HTERT RPE-1 (cell line): ENCODE data around the gene VASH1.

Source experiments
- in situ Hi-C: fragments of 300-500 bp; cut with MboI; formaldehyde crosslinking; loops from 4 replicates; pipeline ENCODE4 v1.14.3; 2020; ENCODE audit warnings: low sequenced_read_pairs

The VASH1 gene

GRCh38 chr14:76770521-76771436 lies 9.5 kb downstream of the VASH1 start:
- in situ Hi-C loops = no loop called here

DNA sequence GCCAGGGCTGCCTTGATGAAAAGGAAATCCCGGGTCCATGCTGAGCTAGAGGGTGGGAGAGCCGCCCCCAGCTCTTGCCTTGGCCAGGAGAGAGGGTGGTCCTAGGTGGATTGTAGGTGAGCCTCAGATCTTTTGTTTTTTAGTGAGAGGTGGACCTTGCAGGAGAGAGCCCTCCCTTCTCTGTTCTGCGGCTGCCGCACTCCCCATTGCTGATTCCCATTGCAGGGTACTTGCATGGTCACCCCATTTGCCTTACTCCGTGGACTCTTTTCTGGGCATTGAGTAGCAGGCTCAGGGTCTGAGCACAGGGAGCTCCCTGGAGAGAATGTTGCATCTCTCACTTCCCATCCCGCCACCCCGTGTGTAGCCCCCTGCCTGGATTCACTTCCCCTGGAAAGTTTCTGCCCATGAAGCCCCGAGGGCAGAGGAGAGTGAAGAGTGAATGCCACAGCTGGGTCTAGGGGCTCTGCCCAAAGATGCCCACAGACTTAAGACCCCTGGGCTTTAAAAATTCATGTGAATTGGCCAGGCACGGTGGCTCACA lies 10.2 kb downstream of the VASH1 start:
- in situ Hi-C loops = no loop called here

GRCh38 chr14:76772300-76773187 lies 11.3 kb downstream of the VASH1 start:
- in situ Hi-C loops = no loop called here

DNA sequence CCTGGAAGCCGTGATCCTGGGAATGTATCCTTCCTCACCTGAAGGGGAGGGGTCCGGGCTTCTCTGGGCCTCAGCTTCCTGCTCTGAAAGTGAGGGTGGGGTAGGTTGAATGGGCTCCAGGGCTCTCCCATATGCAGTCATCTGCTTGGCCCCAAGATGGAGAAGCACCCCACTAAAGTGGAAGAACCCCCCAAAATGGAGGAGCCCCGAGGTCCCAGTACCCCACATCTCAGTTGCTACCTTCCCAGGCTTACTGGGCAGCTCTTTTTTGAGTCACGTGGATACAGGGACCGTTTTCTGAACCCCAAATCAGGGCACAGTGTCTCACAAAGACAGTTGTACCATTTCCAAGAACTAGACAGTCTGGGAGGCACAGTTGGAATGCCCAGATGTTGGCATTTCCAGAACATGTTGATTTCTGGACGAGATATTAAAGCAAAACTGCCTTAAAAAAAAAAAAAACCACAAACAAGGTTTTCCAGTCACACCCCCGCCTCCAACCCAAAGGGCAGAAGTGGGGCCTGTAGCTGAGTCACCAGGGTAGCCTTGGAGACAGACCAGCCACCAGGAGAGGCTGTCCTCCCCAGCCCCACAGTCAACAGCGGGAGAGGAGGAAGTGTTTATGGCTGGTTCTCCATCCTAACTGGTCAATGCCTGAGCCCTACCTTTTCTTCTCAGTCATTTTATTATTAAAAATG lies 12.1 kb downstream of the VASH1 start:
- in situ Hi-C loops = no loop called here

DNA sequence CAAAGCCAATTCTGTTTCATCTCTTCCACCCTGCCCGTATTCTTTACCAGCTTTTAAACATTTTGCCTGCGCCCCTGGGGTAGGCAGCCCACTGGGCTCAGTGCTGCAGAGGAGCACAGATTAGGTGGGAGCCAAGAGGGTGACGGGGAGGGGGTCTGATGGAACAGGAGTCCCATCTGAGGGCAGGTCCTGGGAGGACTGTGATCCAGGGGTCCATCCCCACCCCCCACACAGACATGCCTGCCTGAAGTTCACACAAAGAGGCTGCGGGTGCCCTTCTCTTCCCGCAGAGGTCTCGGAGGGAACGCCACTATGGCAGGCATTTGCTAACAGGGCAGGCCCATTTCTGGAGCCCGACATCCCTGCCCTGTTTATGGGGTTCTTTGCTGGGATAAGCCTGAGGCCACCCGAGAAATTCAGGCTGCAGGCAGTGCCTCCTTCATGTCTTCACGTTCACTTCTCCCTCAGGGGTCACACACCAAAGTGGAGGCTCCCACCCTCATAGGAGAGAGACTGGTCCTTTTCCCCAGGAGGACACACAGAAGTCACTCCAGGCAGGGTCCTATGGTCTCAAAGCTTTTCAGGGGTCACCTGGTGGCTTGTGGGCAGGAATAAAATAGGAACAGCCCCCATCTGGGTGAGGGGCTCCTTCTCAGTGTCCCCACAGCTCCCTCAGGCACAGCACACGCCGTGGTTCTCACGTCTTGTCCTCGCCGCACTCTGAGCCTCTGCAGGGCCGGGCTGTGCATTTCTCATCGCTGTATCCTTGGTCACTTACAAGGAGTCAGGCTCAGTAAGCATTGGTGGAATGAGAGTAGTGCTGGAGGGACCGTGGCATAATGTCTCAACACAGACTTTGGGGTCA lies 12.9 kb downstream of the VASH1 start:
- in situ Hi-C loops = no loop called here

DNA sequence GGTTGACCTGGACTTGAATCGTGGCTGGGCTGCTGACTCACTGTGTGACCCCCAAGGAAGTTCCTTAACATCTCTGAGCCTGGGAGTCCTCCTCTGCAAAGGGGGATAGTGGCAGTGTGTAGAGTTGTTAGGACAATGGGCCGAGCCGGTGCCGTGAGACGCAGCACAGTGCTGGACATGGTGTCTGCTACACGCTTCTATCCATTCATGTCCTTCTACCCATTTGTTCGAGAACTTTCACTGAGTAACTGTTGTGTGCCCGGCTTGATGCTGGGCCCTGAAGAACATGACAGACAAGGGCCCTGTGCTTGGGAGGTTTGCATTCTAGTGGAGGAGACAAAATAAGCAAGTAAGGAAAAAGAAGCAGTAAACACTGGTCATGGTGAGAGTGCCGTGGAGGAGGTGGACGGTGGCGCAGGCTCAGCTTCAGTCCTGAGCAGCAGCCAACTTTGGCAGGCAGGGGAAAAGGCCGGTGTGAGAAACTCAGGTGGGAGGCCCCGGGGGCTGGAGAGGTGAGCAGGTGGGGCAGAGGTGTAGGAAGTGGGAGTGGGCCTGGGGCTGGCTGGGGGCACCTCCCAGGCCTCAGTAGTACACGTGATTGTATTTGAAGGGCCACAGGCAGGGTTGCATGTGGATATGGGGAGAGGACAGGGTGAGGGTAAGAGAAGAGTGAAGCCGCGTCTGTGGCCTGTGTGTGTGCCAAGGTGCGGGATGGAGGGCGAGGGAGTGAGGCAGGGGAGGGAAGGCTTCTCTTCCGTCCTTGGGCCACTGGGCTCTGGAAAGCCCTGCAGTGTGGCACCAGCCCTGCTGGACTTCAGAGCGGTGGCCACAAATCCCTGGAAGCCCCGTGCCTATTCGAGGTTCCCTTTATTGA lies 13.8 kb downstream of the VASH1 start:
- in situ Hi-C loops = no loop called here

DNA sequence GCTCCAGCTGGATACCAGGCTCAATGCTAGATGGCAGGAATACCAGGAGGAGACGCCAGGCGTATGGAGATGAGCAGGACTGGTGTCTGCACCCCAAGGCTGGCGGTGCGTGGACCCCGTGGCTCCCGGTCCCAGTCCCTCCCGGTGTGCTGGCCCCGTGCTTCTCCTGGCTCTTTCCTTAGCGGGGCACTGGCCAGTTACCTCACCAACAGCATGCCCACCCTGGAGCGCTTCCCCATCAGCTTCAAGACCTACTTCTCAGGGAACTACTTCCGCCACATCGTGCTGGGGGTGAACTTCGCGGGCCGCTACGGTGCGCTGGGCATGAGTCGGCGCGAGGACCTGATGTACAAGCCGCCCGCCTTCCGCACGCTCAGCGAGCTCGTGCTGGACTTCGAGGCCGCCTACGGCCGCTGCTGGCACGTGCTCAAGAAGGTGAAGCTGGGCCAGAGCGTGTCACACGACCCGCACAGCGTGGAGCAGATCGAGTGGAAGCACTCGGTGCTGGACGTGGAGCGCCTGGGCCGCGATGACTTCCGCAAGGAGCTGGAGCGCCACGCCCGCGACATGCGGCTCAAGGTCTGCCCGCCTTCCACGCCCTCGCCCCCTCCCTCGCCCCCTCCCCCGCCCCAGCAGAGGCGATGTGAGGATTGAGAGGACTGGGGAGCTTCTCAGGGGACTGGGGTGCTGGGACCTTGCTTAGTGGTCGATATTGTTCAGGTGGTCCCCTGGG lies 14.6 kb downstream of the VASH1 start:
- in situ Hi-C loops = no loop called here

DNA sequence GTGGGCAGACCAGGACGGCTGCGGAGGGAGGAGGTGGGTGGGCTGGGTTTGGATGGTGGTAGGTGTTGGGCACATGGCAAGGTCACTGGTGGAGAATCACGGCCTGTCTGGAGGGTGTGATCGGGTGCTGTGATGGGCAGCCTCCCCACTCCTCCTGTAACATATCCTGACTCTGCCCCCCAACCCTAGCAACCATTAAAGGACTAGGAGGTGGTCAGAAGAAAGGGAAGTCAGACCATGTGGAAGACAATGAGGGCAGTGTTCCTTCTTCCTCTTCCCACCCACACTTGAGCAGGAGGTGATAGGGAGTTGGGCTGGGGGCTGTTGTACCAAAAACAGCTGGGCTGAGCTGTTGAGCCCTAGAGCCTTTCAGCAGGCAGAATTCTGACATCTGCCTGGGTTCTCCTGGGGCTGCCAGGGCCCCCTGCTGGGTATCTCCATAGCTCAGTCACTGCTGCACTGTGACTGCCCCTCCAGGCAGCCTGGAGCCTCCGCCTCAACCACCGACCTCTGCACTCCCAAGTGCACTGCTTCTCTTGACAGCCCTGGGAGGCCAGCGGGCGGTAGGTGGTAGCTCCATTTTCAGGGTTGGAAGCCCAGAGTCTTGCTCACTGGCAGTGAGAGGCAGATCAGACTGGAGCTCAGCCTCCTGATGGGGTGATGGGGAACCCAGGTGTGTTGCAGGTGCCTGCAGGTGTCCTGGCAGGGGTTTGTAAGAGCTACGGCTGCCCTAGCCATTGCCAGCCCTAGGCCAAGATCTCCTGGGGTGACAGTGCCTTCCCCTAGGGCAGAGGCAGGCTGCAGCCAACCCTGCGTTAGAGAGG lies 15.4 kb downstream of the VASH1 start:
- in situ Hi-C loops = no loop called here

- in situ Hi-C loops = no loop called here
Observed at GRCh38 chr14:76777721-76778120, 16.5 kb downstream of the VASH1 start.

GRCh38 chr14:76778546-76779215 lies 17.4 kb downstream of the VASH1 start:
- in situ Hi-C loops = no loop called here

DNA sequence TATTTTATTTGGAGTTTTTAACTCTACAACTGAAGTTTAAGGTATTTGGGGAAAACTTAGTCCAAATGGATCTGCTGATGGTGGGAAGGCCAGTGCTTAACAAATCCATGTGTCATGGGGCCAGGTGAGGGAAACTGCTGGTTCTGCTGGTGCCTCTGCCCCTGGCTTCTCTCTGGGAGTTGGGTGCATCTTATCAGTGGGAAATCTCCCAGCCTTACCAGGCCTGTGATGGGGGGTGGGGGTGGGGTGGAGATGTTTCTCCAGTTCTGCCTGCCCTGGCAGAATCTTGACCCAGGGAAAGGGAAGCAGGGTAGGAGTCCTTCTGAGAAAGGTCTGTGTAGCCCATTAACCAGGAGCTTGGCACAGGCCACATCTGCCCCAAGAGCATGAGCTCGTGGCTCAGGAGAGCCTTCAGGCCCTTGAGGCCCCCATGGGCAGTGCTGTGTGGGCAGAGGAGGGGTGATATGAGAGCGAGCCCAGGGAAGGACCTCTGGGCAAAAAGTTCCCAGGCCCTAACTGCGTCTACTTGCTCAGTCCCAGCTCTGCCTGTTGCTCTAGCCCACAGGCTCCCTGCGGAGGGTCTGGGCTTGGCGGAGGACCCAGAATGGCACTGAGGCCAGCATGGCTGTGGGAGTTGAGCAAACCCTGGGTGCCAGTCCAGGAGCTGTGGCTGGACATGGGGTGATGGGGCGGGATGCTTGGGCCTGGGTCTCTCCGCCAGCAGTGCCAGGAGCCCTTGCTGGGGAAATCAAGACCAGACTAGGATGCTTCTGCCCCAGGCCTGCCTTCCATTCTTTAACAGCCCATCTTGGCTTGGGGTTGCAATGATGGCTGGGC lies 18.2 kb downstream of the VASH1 start:
- in situ Hi-C loops = no loop called here

DNA sequence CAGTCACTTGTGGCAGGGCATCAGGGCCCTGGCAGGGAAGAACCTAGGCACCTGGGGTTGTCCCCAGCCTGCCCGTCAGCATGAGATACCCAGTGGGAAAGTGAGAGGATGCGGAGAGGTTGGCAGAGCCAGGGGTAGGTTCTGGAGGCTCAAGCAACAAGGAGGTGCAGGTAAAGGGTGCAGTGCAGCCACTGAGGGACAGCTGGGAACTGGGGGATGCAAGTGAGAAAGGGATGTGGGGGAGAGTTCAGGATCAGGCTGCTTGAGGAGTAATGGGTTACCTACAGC lies 18.7 kb downstream of the VASH1 start:
- in situ Hi-C loops = no loop called here

DNA sequence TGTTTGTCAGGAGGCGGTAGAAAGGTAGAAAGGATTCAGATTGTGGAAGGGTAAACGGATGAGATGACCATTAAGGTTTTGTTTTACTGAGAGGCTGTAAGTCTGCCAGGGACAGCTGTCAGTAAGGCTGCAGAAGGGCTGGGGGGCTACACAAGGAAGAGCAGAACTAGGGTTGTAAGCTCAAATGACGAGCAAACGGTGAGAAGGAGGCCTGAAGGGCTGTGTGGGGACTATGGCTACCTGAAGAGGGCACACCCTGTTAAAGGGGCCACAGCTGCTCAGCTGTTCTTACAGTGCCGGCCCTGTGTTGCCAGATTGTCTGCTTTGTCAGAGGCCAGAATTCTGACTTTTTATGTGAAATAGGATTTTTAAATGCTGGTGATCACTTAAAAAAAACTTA lies 19.1 kb downstream of the VASH1 start:
- in situ Hi-C loops = no loop called here

GRCh38 chr14:76780875-76781647 lies 19.8 kb downstream of the VASH1 start:
- in situ Hi-C loops = no loop called here

GRCh38 chr14:76781648-76782051 lies 20.4 kb downstream of the VASH1 start:
- in situ Hi-C loops = no loop called here
